SK-N-DZ (cell line): ENCODE data around the gene TLCD5.

Experiments used
- DNase-seq: peaks from one replicate; pipeline ENCODE4 v3.0.0-alpha.2; 2015; ENCODE audit warnings: low spot score
- small RNA-seq, 2 experiments: library from RNA; depleted of rRNA; stranded (forward); fragments of <200 nt; gene quantifications; one replicate each; pipeline ENCODE3, GENCODE V24; 2014

The TLCD5 gene

GRCh38 chr11:120378474-120378873 is 53.4 kb downstream of the TLCD5 start:
- no peak for DNase-seq

- DNase-seq: no peak
Observed at GRCh38 chr11:120381401-120381800, 56.3 kb downstream of the TLCD5 start.

Small RNA genes within 50 kb of the gene (small RNA-seq; reads per million reads assigned to genes)
- 905 to 19,926 reads per million in 2 experiments for gene RF00100
